Peyer's patch (tissue), 4 donors: ENCODE results near the gene SLC25A11. TPM values are rescaled to one million over a fixed set of nuclear protein-coding genes. Genes with fewer than 3 reads are reported as not detected.

Source experiments
- DNase-seq, 3 donors: peaks; one replicate each; pipeline ENCODE4 v3.0.0-alpha.2; 2017 to 2019
- H3K27ac ChIP-seq, 4 donors: fragments of 200-600 bp; sonication (generic); one replicate each; pipeline ENCODE4 v1.5.1; 2016 to 2019
- H3K27me3 ChIP-seq, 2 donors: fragments of 200-600 bp; sonication (generic); one replicate each; pipeline ENCODE4 v1.5.1; 2019
- H3K36me3 ChIP-seq, 3 donors: fragments of 200-600 bp; sonication (generic); one replicate each; pipeline ENCODE4 v1.5.1; 2016 to 2019
- H3K4me1 ChIP-seq, 4 donors: fragments of 200-600 bp; sonication (generic); one replicate each; pipeline ENCODE4 v1.5.1; 2016 to 2019
- H3K4me3 ChIP-seq, 4 donors: fragments of 200-600 bp; sonication (generic); 1 replicate in 3 of 4; 2 replicates in 1 of 4; pipeline ENCODE4 v1.5.1; 2016 to 2019; ENCODE audit warnings: mild to moderate bottlenecking in 1 of 4
- H3K9me3 ChIP-seq, 4 donors: fragments of 200-600 bp; sonication (generic); one replicate each; pipeline ENCODE4 v1.5.1; 2016 to 2019; ENCODE audit warnings: mild to moderate bottlenecking in 1 of 4
- POLR2A ChIP-seq, 2 donors: fragments of 450-650 bp; IDR thresholded peaks; one replicate each; pipeline ENCODE4 v1.5.1; 2017; ENCODE audit warnings: antibody characterized with exemption in 2 of 2, mild to moderate bottlenecking in 2 of 2, moderate library complexity in 2 of 2
- total RNA-seq, 4 donors: library from RNA; depleted of rRNA; stranded (reverse); fragments of >200 nt; gene quantifications; one replicate each; pipeline ENCODE4 v1.1.0, GENCODE V29; 2016
- TF ChIP-seq, protein P1 (sequence below), 6 experiments: fragments of 450-650 bp in 4 of 6; fragments of 200-600 bp in 2 of 6; sonication (generic) in 1 of 6; IDR thresholded peaks; one replicate each; pipeline ENCODE4 v1.5.1; 2017 to 2019; ENCODE audit warnings: antibody characterized with exemption in 6 of 6, mild to moderate bottlenecking in 3 of 6, moderate library complexity in 1 of 6

SLC25A11 gene
- total RNA-seq, 4 donors from 2014 or later = 30.5 to 84.1 (median 60.4) TPM

DNA sequence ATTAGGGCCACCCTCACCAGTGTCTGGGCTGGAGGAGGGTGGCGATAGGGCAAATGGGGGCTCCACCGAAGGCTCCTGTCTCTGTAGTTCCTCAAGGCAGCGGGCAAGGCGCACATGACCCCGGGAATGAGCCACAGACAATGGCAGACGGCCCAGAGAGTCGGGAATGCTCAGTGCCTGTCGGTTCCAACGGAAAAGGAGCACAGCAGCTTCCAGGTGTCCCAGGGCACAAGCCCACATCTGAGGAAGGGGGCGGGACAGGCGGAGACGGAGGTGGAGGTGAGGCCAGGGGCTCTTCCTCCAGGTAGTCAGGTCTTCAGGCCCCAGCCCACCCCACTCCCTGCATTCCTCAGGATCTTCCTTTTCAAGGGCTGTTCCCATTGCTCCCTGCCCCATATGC, 32.9 kb upstream of the SLC25A11 start:
- peaks cover 0 to 24% (median 8%) of the 10 kb centered on the region in 4 donors for H3K4me1 ChIP-seq
- no peak for DNase-seq
- H3K4me3 ChIP-seq = no peak overlapping the region
- no peak for TF ChIP-seq POLR2A (IDR thresholded peaks at IDR 0.05)
- TF ChIP-seq, protein P1, sequence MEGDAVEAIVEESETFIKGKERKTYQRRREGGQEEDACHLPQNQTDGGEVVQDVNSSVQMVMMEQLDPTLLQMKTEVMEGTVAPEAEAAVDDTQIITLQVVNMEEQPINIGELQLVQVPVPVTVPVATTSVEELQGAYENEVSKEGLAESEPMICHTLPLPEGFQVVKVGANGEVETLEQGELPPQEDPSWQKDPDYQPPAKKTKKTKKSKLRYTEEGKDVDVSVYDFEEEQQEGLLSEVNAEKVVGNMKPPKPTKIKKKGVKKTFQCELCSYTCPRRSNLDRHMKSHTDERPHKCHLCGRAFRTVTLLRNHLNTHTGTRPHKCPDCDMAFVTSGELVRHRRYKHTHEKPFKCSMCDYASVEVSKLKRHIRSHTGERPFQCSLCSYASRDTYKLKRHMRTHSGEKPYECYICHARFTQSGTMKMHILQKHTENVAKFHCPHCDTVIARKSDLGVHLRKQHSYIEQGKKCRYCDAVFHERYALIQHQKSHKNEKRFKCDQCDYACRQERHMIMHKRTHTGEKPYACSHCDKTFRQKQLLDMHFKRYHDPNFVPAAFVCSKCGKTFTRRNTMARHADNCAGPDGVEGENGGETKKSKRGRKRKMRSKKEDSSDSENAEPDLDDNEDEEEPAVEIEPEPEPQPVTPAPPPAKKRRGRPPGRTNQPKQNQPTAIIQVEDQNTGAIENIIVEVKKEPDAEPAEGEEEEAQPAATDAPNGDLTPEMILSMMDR (IDR thresholded peaks at IDR 0.05) = no peak
- H3K27me3 ChIP-seq = no peaks in the 10 kb centered on the region
- H3K36me3 ChIP-seq = peaks cover 0 to 55% (median 0%) of the 10 kb centered on the region in 3 donors
- H3K9me3 ChIP-seq = no peaks in the 10 kb centered on the region
- H3K27ac ChIP-seq = no peak overlapping the region

DNA sequence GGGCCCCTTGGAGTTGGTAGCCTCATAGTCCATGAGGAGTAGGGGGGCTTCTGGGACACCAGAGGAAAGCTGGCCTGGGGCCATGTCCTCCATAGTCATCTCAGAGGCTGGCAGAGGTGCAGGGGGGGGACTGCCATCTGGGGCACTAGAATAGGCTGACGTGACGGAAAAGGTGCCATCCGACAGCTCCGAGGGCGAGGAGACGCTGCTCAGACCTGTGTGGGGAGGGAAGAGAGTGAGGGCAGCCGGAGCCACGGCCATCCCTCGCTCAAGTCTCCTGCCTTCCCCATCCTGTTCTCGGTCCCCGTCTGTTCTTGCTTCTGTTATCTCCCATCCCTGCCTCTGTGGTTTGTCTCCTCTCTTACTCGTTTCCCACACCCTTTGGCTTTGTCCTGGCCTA, 32.5 kb upstream of the SLC25A11 start:
- peaks cover 0 to 51% (median 0%) of the 10 kb centered on the region in 3 donors for H3K36me3 ChIP-seq
- TF ChIP-seq, protein P1 (IDR thresholded peaks at IDR 0.05) = no peak
- TF ChIP-seq POLR2A (IDR thresholded peaks at IDR 0.05) = no peak

DNA sequence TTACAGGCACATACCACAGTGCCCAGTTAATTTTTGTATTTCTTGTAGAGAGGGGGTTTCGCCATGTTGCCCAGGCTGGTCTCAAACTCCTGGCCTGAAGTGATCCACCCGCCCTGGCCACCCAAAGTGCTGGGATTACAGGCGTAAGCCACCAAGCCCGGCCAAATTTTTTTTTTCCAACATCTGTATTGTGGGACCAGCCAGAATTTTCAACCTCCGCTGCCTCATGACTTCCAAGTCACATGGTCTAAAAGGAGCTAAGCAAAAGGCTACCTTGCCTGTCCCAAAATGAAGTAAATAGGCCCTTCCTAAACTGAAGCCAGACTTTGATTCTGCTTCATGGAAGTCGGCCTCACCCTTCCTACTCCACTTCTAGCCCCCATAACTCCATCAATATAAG, 32.0 kb upstream of the SLC25A11 start:
- no peak overlapping the region for H3K4me3 ChIP-seq
- TF ChIP-seq POLR2A (IDR thresholded peaks at IDR 0.05) = no peak
- TF ChIP-seq, protein P1 (IDR thresholded peaks at IDR 0.05) = no peak
- no peak overlapping the region for H3K27ac ChIP-seq
- H3K27me3 ChIP-seq = no peaks in the 10 kb centered on the region
- H3K9me3 ChIP-seq = no peaks in the 10 kb centered on the region
- DNase-seq = no peak
- peaks cover 0 to 46% (median 0%) of the 10 kb centered on the region in 3 donors for H3K36me3 ChIP-seq
- peaks cover 0 to 24% (median 8%) of the 10 kb centered on the region in 4 donors for H3K4me1 ChIP-seq

More for the DNA sequence above, 32.5 kb upstream of the SLC25A11 start:
- H3K27me3 ChIP-seq = no peaks in the 10 kb centered on the region
- no peak for DNase-seq
- peaks cover 0 to 24% (median 8%) of the 10 kb centered on the region in 4 donors for H3K4me1 ChIP-seq
- H3K9me3 ChIP-seq = no peaks in the 10 kb centered on the region
- no peak overlapping the region for H3K27ac ChIP-seq
- no peak overlapping the region for H3K4me3 ChIP-seq

DNA sequence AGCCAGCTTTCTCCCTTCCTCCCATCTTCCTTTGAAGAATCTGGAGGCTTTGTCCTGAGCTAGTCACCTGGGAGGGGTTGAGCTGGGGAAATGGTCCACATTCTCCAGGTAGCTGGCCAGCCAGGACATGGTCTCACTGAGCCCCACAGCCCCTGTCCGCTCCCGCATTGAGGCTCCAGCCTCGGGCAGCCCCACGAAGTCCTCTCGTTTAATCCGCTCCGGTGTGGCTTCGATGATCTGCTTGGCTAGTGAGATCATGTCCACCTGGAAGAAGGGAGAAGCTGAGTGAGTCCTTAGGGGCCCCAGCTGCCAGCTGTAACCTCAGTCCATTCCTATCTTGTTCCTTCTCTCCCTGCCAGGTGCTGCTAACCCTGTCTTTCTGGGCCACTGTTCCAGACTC, 30.4 kb upstream of the SLC25A11 start:
- TF ChIP-seq POLR2A (IDR thresholded peaks at IDR 0.05) = no peak
- TF ChIP-seq, protein P1 (IDR thresholded peaks at IDR 0.05) = no peak
- peaks cover 0 to 36% (median 10%) of the 10 kb centered on the region in 4 donors for H3K4me1 ChIP-seq
- peak overlapping the region in 2 of 4 donors; percentile 91 to 97 for H3K27ac ChIP-seq
- peaks cover 0 to 40% (median 0%) of the 10 kb centered on the region in 3 donors for H3K36me3 ChIP-seq
- H3K27me3 ChIP-seq = no peaks in the 10 kb centered on the region
- DNase-seq = no peak
- no peaks in the 10 kb centered on the region for H3K9me3 ChIP-seq
- no peak overlapping the region for H3K4me3 ChIP-seq

DNA sequence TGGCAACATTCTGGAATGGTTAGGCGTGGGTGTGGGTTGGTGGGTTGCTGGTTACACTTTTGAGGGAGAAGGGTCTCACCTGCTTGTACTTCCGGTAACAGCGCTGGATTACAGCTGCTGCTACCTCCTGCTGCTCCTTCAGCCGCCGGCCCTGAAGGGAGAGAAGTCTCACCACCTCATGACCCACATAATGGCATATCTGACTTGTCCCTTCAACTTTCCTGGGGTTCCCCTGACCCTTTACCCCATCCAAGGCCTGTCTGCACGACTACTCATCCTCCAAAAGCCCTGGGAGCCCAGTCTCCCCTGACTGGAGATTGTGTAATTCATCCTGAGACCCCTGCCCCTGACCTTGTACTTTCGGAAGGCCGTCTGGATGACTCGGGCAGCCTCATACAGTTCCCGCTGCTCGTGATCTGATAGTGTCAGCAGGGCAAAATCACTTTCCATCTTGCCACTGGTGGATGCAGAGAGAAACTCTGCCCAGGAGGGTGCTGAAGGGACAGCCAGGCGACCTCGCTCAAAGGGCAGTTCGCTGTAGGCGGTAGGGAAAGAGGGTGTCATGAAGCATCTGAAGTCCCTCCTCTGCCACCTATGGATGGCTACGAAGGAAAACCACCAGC, 29.8 kb upstream of the SLC25A11 start:
- DNase-seq = no peak
- TF ChIP-seq, protein P1 (IDR thresholded peaks at IDR 0.05) = no peak
- no peak for TF ChIP-seq POLR2A (IDR thresholded peaks at IDR 0.05)
- Histone ChIP-seq H3K27ac (peak overlapping the region in 3 of 4 donors; percentile 91 to 97 (median 93)), H3K9me3 (no peaks in the 10 kb centered on the region), H3K4me1 (peaks cover 0 to 36% (median 10%) of the 10 kb centered on the region in 4 donors), H3K36me3 (peaks cover 0 to 40% (median 0%) of the 10 kb centered on the region in 3 donors), H3K27me3 (no peaks in the 10 kb centered on the region), H3K4me3 (no peak overlapping the region)
